GM23338 (cell line): ENCODE results near the gene TEX9. TPM values are rescaled to one million over a fixed set of nuclear protein-coding genes. Genes with fewer than 3 reads are reported as not detected.

Experiments
- ATAC-seq: fragments of 200-7000 bp; cut with Tn5 transposase; 3 replicates; pipeline ENCODE4 v1.9.1; 2020
- DNase-seq: peaks from one replicate; pipeline ENCODE4 v3.0.0-alpha.2; 2015; ENCODE audit warnings: low spot score
- H2AFZ ChIP-seq: fragments of 200-600 bp; sonication (generic); 2 replicates; pipeline ENCODE4 v1.8.0; 2016; ENCODE audit warnings: antibody characterized with exemption, mild to moderate bottlenecking, moderate library complexity
- H3F3A ChIP-seq: fragments of 200-600 bp; sonication (generic); replicated peaks from 2 replicates; pipeline ENCODE4 v1.8.0; 2017; ENCODE audit warnings: antibody characterized with exemption, mixed run types, low read depth
- H3K27ac ChIP-seq: fragments of 200-600 bp; sonication (generic); 2 replicates; pipeline ENCODE4 v1.6.1; 2016; ENCODE audit warnings: low read depth
- H3K27me3 ChIP-seq: fragments of 200-600 bp; sonication (generic); 2 replicates; pipeline ENCODE4 v1.8.0; 2016; ENCODE audit warnings: mild to moderate bottlenecking, mixed run types, moderate library complexity; ENCODE audit not compliant: insufficient read depth
- H3K36me3 ChIP-seq: fragments of 200-600 bp; sonication (generic); 2 replicates; pipeline ENCODE4 v1.8.0; 2016; ENCODE audit warnings: mild to moderate bottlenecking; ENCODE audit not compliant: insufficient read depth
- H3K4me1 ChIP-seq: fragments of 200-600 bp; sonication (generic); 2 replicates; pipeline ENCODE4 v1.8.0; 2016; ENCODE audit warnings: mild to moderate bottlenecking, moderate library complexity; ENCODE audit not compliant: insufficient read depth
- H3K4me2 ChIP-seq: fragments of 200-600 bp; sonication (generic); 2 replicates; pipeline ENCODE4 v1.7.1; 2017; ENCODE audit warnings: mixed run types
- H3K4me3 ChIP-seq: fragments of 200-600 bp; sonication (generic); 2 replicates; pipeline ENCODE4 v1.6.1; 2016; ENCODE audit warnings: mixed run types
- H3K79me2 ChIP-seq: fragments of 200-600 bp; sonication (generic); replicated peaks from 2 replicates; pipeline ENCODE4 v1.8.0; 2017; ENCODE audit warnings: mild to moderate bottlenecking; ENCODE audit not compliant: insufficient read depth
- H3K9me2 ChIP-seq: fragments of 200-600 bp; sonication (generic); 2 replicates; pipeline ENCODE4 v1.8.0; 2017; ENCODE audit not compliant: insufficient read depth
- H4K20me1 ChIP-seq: fragments of 200-600 bp; sonication (generic); replicated peaks from 2 replicates; pipeline ENCODE4 v1.8.0; 2017; ENCODE audit warnings: mild to moderate bottlenecking; ENCODE audit not compliant: insufficient read depth
- H3K27ac Mint-ChIP-seq: 2 replicates; pipeline ENCODE4 v1.8.0; 2020; ENCODE audit warnings: inconsistent platforms, mild to moderate bottlenecking, moderate library complexity, mixed read lengths
- H3K27me3 Mint-ChIP-seq: 3 replicates; pipeline ENCODE4 v1.8.0; 2022; ENCODE audit warnings: low read depth, mild to moderate bottlenecking, moderate library complexity, mixed read lengths, inconsistent platforms; ENCODE audit not compliant: insufficient read depth, poor library complexity
- H3K36me3 Mint-ChIP-seq: 3 replicates; pipeline ENCODE4 v1.8.0; 2021; ENCODE audit warnings: low read depth, mild to moderate bottlenecking, inconsistent platforms, moderate library complexity, mixed read lengths
- H3K4me1 Mint-ChIP-seq: 3 replicates; pipeline ENCODE4 v1.8.0; 2020; ENCODE audit warnings: mild to moderate bottlenecking, inconsistent platforms, mixed read lengths
- H3K4me3 Mint-ChIP-seq: 3 replicates; pipeline ENCODE4 v1.8.0; 2021; ENCODE audit warnings: moderate library complexity, mild to moderate bottlenecking, inconsistent platforms, mixed read lengths
- H3K9me3 Mint-ChIP-seq: 3 replicates; pipeline ENCODE4 v1.8.0; 2020; ENCODE audit warnings: moderate library complexity, mild to moderate bottlenecking, inconsistent platforms, mixed read lengths
- CREB1 ChIP-seq: fragments of 250-450 bp; sonication (Bioruptor Pico); IDR thresholded peaks from 2 replicates; pipeline ENCODE4 v1.5.0; 2020; ENCODE audit warnings: low read depth, mild to moderate bottlenecking, moderate library complexity
- CTCF ChIP-seq, 2 experiments: fragments of 200-600 bp in 1 of 2; sonication (generic) in 1 of 2; conservative IDR thresholded peaks; 2 replicates each; pipeline versions ENCODE4 v1.5.1 to v1.6.1; 2016 to 2017; ENCODE audit warnings: antibody characterized with exemption in 2 of 2, low read depth in 2 of 2, mild to moderate bottlenecking in 2 of 2, moderate library complexity in 1 of 2
- EZH2 ChIP-seq: fragments of 200-600 bp; sonication (generic); IDR thresholded peaks from one replicate; pipeline ENCODE4 v1.8.0; 2017; ENCODE audit warnings: antibody characterized with exemption, mild to moderate bottlenecking, low read depth; ENCODE audit not compliant: unreplicated experiment
- EZH2phosphoT487 ChIP-seq: fragments of 200-600 bp; sonication (generic); IDR thresholded peaks from one replicate; pipeline ENCODE4 v1.8.1; 2018; ENCODE audit warnings: antibody characterized with exemption; ENCODE audit not compliant: unreplicated experiment
- JUNB ChIP-seq: IDR thresholded peaks from one replicate; pipeline ENCODE4 v1.6.1; 2016; ENCODE audit warnings: antibody characterized with exemption; ENCODE audit not compliant: unreplicated experiment
- NANOG ChIP-seq: IDR thresholded peaks from 2 replicates; pipeline ENCODE4 v1.6.1; 2016; ENCODE audit warnings: antibody characterized with exemption, borderline replicate concordance
- POLR2AphosphoS5 ChIP-seq: IDR thresholded peaks from 2 replicates; pipeline ENCODE4 v1.6.1; 2016; ENCODE audit warnings: antibody characterized with exemption, low read depth
- STAT1 ChIP-seq: IDR thresholded peaks from one replicate; pipeline ENCODE4 v1.6.1; 2016; ENCODE audit warnings: antibody characterized with exemption; ENCODE audit not compliant: unreplicated experiment
- ZNF114 ChIP-seq: fragments of 250-450 bp; sonication (Bioruptor Pico); IDR thresholded peaks from 2 replicates; pipeline ENCODE4 v1.5.0; 2020; ENCODE audit warnings: mild to moderate bottlenecking, moderate library complexity
- ZNF331 ChIP-seq: fragments of 250-450 bp; sonication (Bioruptor Pico); IDR thresholded peaks from 2 replicates; pipeline ENCODE4 v1.5.0; 2020; ENCODE audit warnings: low read depth, mild to moderate bottlenecking, moderate library complexity
- polyA plus RNA-seq: library from polyadenylated mRNA; unstranded; fragments of >200 nt; fragmentation: Nextera tagmentation; extraction: Ambion mirVana; gene quantifications from 2 replicates; pipeline ENCODE4 v1.2.1, GENCODE V29; 2016
- total RNA-seq: library from RNA; depleted of rRNA; stranded (reverse); fragments of >200 nt; shearing (Covaris generic); gene quantifications from 2 replicates; pipeline ENCODE4 v1.2.3, GENCODE V29; 2014
- TF ChIP-seq, protein P1 (sequence below): fragments of 250-450 bp; sonication (Bioruptor Pico); IDR thresholded peaks from 2 replicates; pipeline ENCODE4 v1.5.0; 2020; ENCODE audit warnings: mild to moderate bottlenecking, moderate library complexity
- TF ChIP-seq, protein P2 (sequence below): IDR thresholded peaks from one replicate; pipeline ENCODE4 v1.6.1; 2018; ENCODE audit warnings: antibody characterized with exemption; ENCODE audit not compliant: unreplicated experiment

Gene TEX9
- total and polyA plus RNA-seq, 2 experiments from 2014 or later = 19.6 to 21.8 TPM

DNA sequence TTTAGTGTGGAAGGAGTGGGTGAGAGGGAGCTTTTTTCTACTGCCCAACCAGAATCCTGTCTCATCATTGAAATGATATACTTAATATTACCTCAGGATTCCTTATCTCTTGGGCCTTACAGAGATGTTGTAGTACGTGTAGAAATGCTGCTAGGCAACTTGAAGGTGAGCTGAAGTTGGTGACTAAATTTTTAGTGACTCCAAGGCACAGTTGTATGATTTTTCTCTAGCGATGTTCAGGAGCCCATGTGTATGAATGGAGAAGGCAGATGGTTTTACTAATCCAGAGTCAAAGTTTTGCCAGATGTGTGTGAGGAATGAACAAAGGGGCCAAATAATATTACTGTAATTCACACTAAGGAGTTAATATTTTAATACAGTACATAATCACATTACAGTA is 42.8 kb upstream of the TEX9 start:
- Mint-ChIP-seq H3K27ac (no peak overlapping the region), H3K4me3 (no peak overlapping the region), H3K9me3 (peaks cover 15% of the 10 kb centered on the region), H3K4me1 (peaks cover 3% of the 10 kb centered on the region; the same call in 2 of the 3 replicates), H3K27me3 (no peaks in the 10 kb centered on the region), H3K36me3 (peaks cover 10% of the 10 kb centered on the region)
- H3K79me2 ChIP-seq = no peaks in the 10 kb centered on the region
- no peak for ATAC-seq
- no peaks in the 10 kb centered on the region for H3K27me3 ChIP-seq
- H3K4me3 ChIP-seq = no peak overlapping the region
- H4K20me1 ChIP-seq = no peaks in the 10 kb centered on the region
- H3K27ac ChIP-seq = no peak overlapping the region
- H3K9me2 ChIP-seq = no peaks in the 10 kb centered on the region
- 0 out of 2 replicates have a peak overlapping the region, but pooled peaks have one; percentile 15 for H2AFZ ChIP-seq
- peaks cover 8% of the 10 kb centered on the region for H3K36me3 ChIP-seq
- no peak for TF ChIP-seq CREB1
- DNase-seq = no peak
- 0 out of 2 replicates have a peak, but pooled peaks cover 3% of the 10 kb centered on the region for H3K4me1 ChIP-seq
- H3F3A ChIP-seq = no peaks in the 10 kb centered on the region
- H3K4me2 ChIP-seq = no peak overlapping the region

DNA sequence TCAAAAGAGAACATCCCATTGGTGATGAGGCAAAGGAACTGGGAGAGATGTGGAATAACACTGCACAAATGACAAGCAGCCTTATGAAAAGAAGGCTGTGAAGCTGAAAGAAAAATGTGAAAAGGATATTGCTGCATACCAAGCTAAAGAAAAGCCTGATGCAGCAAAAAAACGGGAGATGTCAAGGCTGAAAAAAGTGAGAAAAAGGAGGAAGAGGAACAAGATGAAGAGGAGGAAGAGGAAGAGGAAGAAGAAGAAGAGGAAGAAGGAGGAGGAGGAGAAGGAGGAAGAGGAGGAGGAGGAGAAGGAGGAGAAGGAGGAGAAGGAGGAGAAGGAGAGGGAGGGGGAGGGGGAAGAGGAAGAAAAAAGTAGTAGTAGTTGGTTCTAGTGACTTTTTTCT is 41.8 kb upstream of the TEX9 start:
- no peaks in the 10 kb centered on the region for H3K27me3 Mint-ChIP-seq
- H3K9me2 ChIP-seq = no peaks in the 10 kb centered on the region
- peaks cover under 1% of the 10 kb centered on the region; the same call in 1 of the 3 replicates for H3K36me3 Mint-ChIP-seq

More for the DNA sequence above, 41.8 kb upstream of the TEX9 start:
- Mint-ChIP-seq H3K4me1 (peaks cover 6% of the 10 kb centered on the region; the same call in 2 of the 3 replicates), H3K9me3 (peaks cover 5% of the 10 kb centered on the region), H3K27ac (no peak overlapping the region), H3K4me3 (no peak overlapping the region)
- Histone ChIP-seq H3K79me2 (no peaks in the 10 kb centered on the region), H3K4me2 (no peak overlapping the region), H3F3A (no peaks in the 10 kb centered on the region), H3K27me3 (no peaks in the 10 kb centered on the region), H3K27ac (no peak overlapping the region), H2AFZ (no peak overlapping the region), H3K4me1 (0 out of 2 replicates have a peak, but pooled peaks cover 9% of the 10 kb centered on the region), H3K4me3 (no peak overlapping the region), H3K36me3 (no peaks in the 10 kb centered on the region), H4K20me1 (no peaks in the 10 kb centered on the region)
- TF ChIP-seq STAT1 (no peak), CTCF (conservative IDR thresholded peaks at IDR 0.05; ENCODE audit: low read depth in 2 of 2) (no peak), ZNF114 (no peak), NANOG (no peak), ZNF331 (CRISPR knock-in tag) (no peak), POLR2AphosphoS5 (no peak), EZH2 (no peak), EZH2phosphoT487 (no peak), JUNB (no peak)
- TF ChIP-seq, protein P1, sequence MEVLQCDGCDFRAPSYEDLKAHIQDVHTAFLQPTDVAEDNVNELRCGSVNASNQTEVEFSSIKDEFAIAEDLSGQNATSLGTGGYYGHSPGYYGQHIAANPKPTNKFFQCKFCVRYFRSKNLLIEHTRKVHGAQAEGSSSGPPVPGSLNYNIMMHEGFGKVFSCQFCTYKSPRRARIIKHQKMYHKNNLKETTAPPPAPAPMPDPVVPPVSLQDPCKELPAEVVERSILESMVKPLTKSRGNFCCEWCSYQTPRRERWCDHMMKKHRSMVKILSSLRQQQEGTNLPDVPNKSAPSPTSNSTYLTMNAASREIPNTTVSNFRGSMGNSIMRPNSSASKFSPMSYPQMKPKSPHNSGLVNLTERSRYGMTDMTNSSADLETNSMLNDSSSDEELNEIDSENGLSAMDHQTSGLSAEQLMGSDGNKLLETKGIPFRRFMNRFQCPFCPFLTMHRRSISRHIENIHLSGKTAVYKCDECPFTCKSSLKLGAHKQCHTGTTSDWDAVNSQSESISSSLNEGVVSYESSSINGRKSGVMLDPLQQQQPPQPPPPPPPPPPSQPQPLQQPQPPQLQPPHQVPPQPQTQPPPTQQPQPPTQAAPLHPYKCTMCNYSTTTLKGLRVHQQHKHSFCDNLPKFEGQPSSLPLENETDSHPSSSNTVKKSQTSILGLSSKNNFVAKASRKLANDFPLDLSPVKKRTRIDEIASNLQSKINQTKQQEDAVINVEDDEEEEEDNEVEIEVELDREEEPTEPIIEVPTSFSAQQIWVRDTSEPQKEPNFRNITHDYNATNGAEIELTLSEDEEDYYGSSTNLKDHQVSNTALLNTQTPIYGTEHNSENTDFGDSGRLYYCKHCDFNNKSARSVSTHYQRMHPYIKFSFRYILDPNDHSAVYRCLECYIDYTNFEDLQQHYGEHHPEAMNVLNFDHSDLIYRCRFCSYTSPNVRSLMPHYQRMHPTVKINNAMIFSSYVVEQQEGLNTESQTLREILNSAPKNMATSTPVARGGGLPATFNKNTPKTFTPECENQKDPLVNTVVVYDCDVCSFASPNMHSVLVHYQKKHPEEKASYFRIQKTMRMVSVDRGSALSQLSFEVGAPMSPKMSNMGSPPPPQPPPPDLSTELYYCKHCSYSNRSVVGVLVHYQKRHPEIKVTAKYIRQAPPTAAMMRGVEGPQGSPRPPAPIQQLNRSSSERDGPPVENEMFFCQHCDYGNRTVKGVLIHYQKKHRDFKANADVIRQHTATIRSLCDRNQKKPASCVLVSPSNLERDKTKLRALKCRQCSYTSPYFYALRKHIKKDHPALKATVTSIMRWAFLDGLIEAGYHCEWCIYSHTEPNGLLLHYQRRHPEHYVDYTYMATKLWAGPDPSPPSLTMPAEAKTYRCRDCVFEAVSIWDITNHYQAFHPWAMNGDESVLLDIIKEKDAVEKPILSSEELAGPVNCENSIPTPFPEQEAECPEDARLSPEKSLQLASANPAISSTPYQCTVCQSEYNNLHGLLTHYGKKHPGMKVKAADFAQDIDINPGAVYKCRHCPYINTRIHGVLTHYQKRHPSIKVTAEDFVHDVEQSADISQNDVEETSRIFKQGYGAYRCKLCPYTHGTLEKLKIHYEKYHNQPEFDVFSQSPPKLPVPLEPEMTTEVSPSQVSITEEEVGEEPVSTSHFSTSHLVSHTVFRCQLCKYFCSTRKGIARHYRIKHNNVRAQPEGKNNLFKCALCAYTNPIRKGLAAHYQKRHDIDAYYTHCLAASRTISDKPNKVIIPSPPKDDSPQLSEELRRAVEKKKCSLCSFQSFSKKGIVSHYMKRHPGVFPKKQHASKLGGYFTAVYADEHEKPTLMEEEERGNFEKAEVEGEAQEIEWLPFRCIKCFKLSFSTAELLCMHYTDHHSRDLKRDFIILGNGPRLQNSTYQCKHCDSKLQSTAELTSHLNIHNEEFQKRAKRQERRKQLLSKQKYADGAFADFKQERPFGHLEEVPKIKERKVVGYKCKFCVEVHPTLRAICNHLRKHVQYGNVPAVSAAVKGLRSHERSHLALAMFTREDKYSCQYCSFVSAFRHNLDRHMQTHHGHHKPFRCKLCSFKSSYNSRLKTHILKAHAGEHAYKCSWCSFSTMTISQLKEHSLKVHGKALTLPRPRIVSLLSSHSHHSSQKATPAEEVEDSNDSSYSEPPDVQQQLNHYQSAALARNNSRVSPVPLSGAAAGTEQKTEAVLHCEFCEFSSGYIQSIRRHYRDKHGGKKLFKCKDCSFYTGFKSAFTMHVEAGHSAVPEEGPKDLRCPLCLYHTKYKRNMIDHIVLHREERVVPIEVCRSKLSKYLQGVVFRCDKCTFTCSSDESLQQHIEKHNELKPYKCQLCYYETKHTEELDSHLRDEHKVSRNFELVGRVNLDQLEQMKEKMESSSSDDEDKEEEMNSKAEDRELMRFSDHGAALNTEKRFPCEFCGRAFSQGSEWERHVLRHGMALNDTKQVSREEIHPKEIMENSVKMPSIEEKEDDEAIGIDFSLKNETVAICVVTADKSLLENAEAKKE (CRISPR knock-in tag) = no peak
- TF ChIP-seq, protein P2, sequence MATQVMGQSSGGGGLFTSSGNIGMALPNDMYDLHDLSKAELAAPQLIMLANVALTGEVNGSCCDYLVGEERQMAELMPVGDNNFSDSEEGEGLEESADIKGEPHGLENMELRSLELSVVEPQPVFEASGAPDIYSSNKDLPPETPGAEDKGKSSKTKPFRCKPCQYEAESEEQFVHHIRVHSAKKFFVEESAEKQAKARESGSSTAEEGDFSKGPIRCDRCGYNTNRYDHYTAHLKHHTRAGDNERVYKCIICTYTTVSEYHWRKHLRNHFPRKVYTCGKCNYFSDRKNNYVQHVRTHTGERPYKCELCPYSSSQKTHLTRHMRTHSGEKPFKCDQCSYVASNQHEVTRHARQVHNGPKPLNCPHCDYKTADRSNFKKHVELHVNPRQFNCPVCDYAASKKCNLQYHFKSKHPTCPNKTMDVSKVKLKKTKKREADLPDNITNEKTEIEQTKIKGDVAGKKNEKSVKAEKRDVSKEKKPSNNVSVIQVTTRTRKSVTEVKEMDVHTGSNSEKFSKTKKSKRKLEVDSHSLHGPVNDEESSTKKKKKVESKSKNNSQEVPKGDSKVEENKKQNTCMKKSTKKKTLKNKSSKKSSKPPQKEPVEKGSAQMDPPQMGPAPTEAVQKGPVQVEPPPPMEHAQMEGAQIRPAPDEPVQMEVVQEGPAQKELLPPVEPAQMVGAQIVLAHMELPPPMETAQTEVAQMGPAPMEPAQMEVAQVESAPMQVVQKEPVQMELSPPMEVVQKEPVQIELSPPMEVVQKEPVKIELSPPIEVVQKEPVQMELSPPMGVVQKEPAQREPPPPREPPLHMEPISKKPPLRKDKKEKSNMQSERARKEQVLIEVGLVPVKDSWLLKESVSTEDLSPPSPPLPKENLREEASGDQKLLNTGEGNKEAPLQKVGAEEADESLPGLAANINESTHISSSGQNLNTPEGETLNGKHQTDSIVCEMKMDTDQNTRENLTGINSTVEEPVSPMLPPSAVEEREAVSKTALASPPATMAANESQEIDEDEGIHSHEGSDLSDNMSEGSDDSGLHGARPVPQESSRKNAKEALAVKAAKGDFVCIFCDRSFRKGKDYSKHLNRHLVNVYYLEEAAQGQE = no peak
- DNase-seq (no peak), ATAC-seq (no peak)
